ENCODE measurements around the gene GFRA4.

The GFRA4 gene

GRCh38 chr20:3674447-3674846, 11.2 kb upstream of the GFRA4 start:
- no peak for DNase-seq (ENCODE audit: low read depth)

- no peak for DNase-seq (ENCODE audit: low read depth)
Observed at GRCh38 chr20:3673221-3674070, 10.2 kb upstream of the GFRA4 start.

GRCh38 chr20:3672547-3673171, 9.5 kb upstream of the GFRA4 start:
- no peak for DNase-seq (ENCODE audit: low read depth)

- no peak for DNase-seq (ENCODE audit: low read depth)
Observed at GRCh38 chr20:3671986-3672546, 8.9 kb upstream of the GFRA4 start.

GRCh38 chr20:3670945-3671344, 7.7 kb upstream of the GFRA4 start:
- DNase-seq (ENCODE audit: low read depth), result no peak

GRCh38 chr20:3670511-3670910, 7.3 kb upstream of the GFRA4 start:
- DNase-seq (ENCODE audit: low read depth), result no peak

GRCh38 chr20:3669710-3670367, 6.6 kb upstream of the GFRA4 start:
- no peak for DNase-seq (ENCODE audit: low read depth)

GRCh38 chr20:3667434-3668037, 4.3 kb upstream of the GFRA4 start:
- no peak for DNase-seq (ENCODE audit: low read depth)

GRCh38 chr20:3663858-3664257, 659 bp upstream of the GFRA4 start:
- DNase-seq (ENCODE audit: low read depth), result no peak

- DNase-seq (ENCODE audit: low read depth), result no peak
Observed at GRCh38 chr20:3661814-3662665, 1.2 kb downstream of the GFRA4 start.

- no peak for DNase-seq (ENCODE audit: low read depth)
Observed at GRCh38 chr20:3661060-3661813, 2.0 kb downstream of the GFRA4 start.

GRCh38 chr20:3660262-3661059, 2.7 kb downstream of the GFRA4 start:
- no peak for DNase-seq (ENCODE audit: low read depth)

GRCh38 chr20:3659492-3660261, 3.5 kb downstream of the GFRA4 start:
- DNase-seq (ENCODE audit: low read depth), result no peak

GRCh38 chr20:3658716-3659491, 4.3 kb downstream of the GFRA4 start:
- DNase-seq (ENCODE audit: low read depth), result no peak

- DNase-seq (ENCODE audit: low read depth), result no peak
Observed at GRCh38 chr20:3658019-3658715, 5.0 kb downstream of the GFRA4 start.

GRCh38 chr20:3655131-3655405, 8.1 kb downstream of the GFRA4 start:
- no peak for DNase-seq (ENCODE audit: low read depth)

- DNase-seq (ENCODE audit: low read depth), result no peak
Observed at GRCh38 chr20:3654326-3655130, 8.7 kb downstream of the GFRA4 start.
